Mesendoderm (in vitro differentiated cells): ENCODE results near the gene GUSB.
"Not testable (repeated sequence)": the region's sequence is repeated elsewhere in the genome, so short reads cannot be mapped to it uniquely, and the experiment has no call there.

Source experiments
- DNase-seq: peaks from one replicate; pipeline ENCODE4 v3.0.0; 2013
- H2AK5ac ChIP-seq: 2 replicates; pipeline ENCODE4 v1.6.1; 2013; ENCODE audit warnings: low read length, inconsistent platforms
- H2BK120ac ChIP-seq: 2 replicates; pipeline ENCODE4 v1.6.1; 2013; ENCODE audit warnings: low read depth, mild to moderate bottlenecking, low read length, moderate library complexity, mixed read lengths
- H2BK15ac ChIP-seq: replicated peaks from 2 replicates; pipeline ENCODE4 v1.6.1; 2013; ENCODE audit warnings: low read depth, mild to moderate bottlenecking, moderate library complexity
- H2BK5ac ChIP-seq: 2 replicates; pipeline ENCODE4 v1.6.1; 2013; ENCODE audit warnings: low read length, inconsistent platforms
- H3K18ac ChIP-seq: 2 replicates; pipeline ENCODE4 v1.6.1; 2013; ENCODE audit warnings: mild to moderate bottlenecking, low read length, mixed read lengths
- H3K23ac ChIP-seq: one replicate; pipeline ENCODE4 v1.6.1; 2013; ENCODE audit warnings: low read length
- H3K27ac ChIP-seq: 2 replicates; pipeline ENCODE4 v1.5.1; 2013; ENCODE audit warnings: low read depth, mild to moderate bottlenecking, inconsistent platforms, low read length, moderate library complexity
- H3K27me3 ChIP-seq: 2 replicates; pipeline ENCODE4 v1.6.1; 2013; ENCODE audit warnings: low read length, control low read depth, mild to moderate bottlenecking, inconsistent platforms; ENCODE audit not compliant: insufficient read depth, poor library complexity
- H3K36me3 ChIP-seq: 2 replicates; pipeline ENCODE4 v1.6.1; 2013; ENCODE audit warnings: low read length, inconsistent platforms; ENCODE audit not compliant: control insufficient read depth, insufficient read depth
- H3K4ac ChIP-seq: one replicate; pipeline ENCODE4 v1.6.1; 2013; ENCODE audit warnings: low read depth, mild to moderate bottlenecking, low read length, moderate library complexity
- H3K4me1 ChIP-seq: 2 replicates; pipeline ENCODE4 v1.6.1; 2013; ENCODE audit warnings: low read depth, low read length, inconsistent platforms; ENCODE audit not compliant: control insufficient read depth
- H3K4me2 ChIP-seq: 2 replicates; pipeline ENCODE4 v1.6.1; 2013; ENCODE audit warnings: low read length
- H3K4me3 ChIP-seq: 2 replicates; pipeline ENCODE4 v1.5.1; 2013; ENCODE audit warnings: mild to moderate bottlenecking, low read length
- H3K56ac ChIP-seq: one replicate; pipeline ENCODE4 v1.6.1; 2013; ENCODE audit warnings: low read length
- H3K79me1 ChIP-seq: 2 replicates; pipeline ENCODE4 v1.6.1; 2013; ENCODE audit warnings: low read length, inconsistent platforms
- H3K79me2 ChIP-seq: 2 replicates; pipeline ENCODE4 v1.6.1; 2013; ENCODE audit warnings: mild to moderate bottlenecking, low read length; ENCODE audit not compliant: control insufficient read depth, insufficient read depth
- H3K9ac ChIP-seq: 2 replicates; pipeline ENCODE4 v1.6.1; 2013; ENCODE audit warnings: low read length, inconsistent platforms
- H4K5ac ChIP-seq: one replicate; pipeline ENCODE4 v1.6.1; 2013; ENCODE audit warnings: low read length
- H4K8ac ChIP-seq: one replicate; pipeline ENCODE4 v1.6.1; 2013; ENCODE audit warnings: low read depth, mild to moderate bottlenecking, control low read depth, low read length, moderate library complexity
- WGBS: extraction: QIAGEN DNeasy Blood & Tissue Kit; methylation state at CpG from one replicate; pipeline ENCODE4 v1.1.7; 2013; ENCODE audit warnings: low lambda C conversion rate, missing lambda C conversion rate; ENCODE audit not compliant: insufficient coverage; ENCODE audit errors: extremely low coverage; 5-methylcytosine and 5-hydroxymethylcytosine counted together

Gene GUSB

DNA sequence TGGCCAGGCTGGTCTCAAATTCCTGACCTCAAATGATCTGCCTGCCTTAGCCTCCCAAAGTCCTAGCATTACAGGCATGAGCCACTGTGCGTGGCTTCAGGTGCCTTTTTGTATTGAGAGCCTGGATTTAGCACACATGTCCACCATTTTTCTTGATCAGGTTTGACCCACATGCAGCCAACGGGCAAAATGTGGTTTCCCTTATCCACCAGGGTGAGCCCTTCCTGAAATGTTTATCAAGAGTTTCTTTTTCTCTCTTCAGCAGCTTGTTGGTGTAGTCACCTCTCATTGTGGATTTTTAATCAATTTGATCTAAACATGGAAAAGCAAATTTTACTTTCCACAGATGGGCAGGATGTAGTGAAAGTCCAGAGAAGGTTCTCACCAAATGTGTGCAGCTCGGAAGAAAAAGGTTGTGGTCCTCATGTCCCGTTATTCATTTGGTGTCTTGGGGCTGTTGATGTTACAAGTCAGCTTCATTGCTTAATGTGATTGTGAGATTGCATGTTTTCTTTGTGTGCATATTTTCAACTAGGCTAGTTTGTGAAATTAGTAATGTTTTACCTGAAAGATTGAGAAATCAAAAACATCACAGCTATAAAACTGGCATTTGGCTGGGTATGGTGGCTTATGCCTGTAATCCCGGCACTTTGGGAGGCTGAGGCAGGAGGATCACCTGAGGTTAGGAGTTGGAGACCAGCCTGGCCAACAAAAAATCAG, 28.9 kb downstream of the GUSB start:
- Histone ChIP-seq H3K4me3 (no peak overlapping the region), H3K23ac (no peak overlapping the region), H3K9ac (no peak overlapping the region), H2BK5ac (no peak overlapping the region), H2AK5ac (no peak overlapping the region), H3K56ac (no peak overlapping the region), H3K27me3 (no peaks in the 10 kb centered on the region), H4K8ac (no peak overlapping the region), H2BK15ac (no peak overlapping the region), H3K18ac (no peak overlapping the region), H4K5ac (no peak overlapping the region), H3K79me2 (no peaks in the 10 kb centered on the region), H3K36me3 (peaks cover 1% of the 10 kb centered on the region), H2BK120ac (no peak overlapping the region), H3K27ac (no peak overlapping the region), H3K4ac (no peak overlapping the region), H3K4me1 (no peaks in the 10 kb centered on the region), H3K79me1 (no peaks in the 10 kb centered on the region), H3K4me2 (no peak overlapping the region)
- WGBS: no CpG with 5 or more reads among the region's 5 CpGs
- peak; percentile 7 for DNase-seq

GRCh38 chr7:65951837-65952578, 30.0 kb downstream of the GUSB start:
- H3K9ac ChIP-seq: no peak overlapping the region
- H4K5ac ChIP-seq: no peak overlapping the region
- no peaks in the 10 kb centered on the region for H3K79me1 ChIP-seq
- no peak overlapping the region for H4K8ac ChIP-seq
- no peak overlapping the region for H3K18ac ChIP-seq
- DNase-seq: no peak
- no CpG with 5 or more reads among the region's 9 CpGs for WGBS
- no peaks in the 10 kb centered on the region for H3K4me1 ChIP-seq
- H3K4ac ChIP-seq: no peak overlapping the region
- no peak overlapping the region for H2AK5ac ChIP-seq
- no peak overlapping the region for H2BK120ac ChIP-seq
- H3K79me2 ChIP-seq: no peaks in the 10 kb centered on the region
- H2BK5ac ChIP-seq: no peak overlapping the region
- no peak overlapping the region for H3K56ac ChIP-seq
- no peak overlapping the region for H3K27ac ChIP-seq
- H3K4me2 ChIP-seq: no peak overlapping the region
- H3K23ac ChIP-seq: no peak overlapping the region
- H3K27me3 ChIP-seq: no peaks in the 10 kb centered on the region
- H2BK15ac ChIP-seq: no peak overlapping the region
- H3K4me3 ChIP-seq: no peak overlapping the region
- H3K36me3 ChIP-seq: peaks cover 1% of the 10 kb centered on the region

- no CpG with 5 or more reads among the region's 4 CpGs for WGBS
- DNase-seq: no peak
Measured at GRCh38 chr7:65946904-65947303, 35.1 kb downstream of the GUSB start.

GRCh38 chr7:65945787-65946186, 36.2 kb downstream of the GUSB start:
- not testable (repeated sequence) for H4K8ac ChIP-seq, H3K4ac ChIP-seq, H3K56ac ChIP-seq, H3K79me2 ChIP-seq, H2BK5ac ChIP-seq, H3K36me3 ChIP-seq, H3K4me2 ChIP-seq, H3K79me1 ChIP-seq, H3K27me3 ChIP-seq, H2BK120ac ChIP-seq, H3K9ac ChIP-seq, H3K4me3 ChIP-seq, H3K18ac ChIP-seq, DNase-seq, H3K23ac ChIP-seq, H3K27ac ChIP-seq, H2BK15ac ChIP-seq, H3K4me1 ChIP-seq, H2AK5ac ChIP-seq, H4K5ac ChIP-seq
- WGBS: no CpG with 5 or more reads among the region's 5 CpGs

More at GRCh38 chr7:65946904-65947303, 35.1 kb downstream of the GUSB start:
- no peak overlapping the region for H3K4ac ChIP-seq
- no peak overlapping the region for H3K4me3 ChIP-seq
- H3K9ac ChIP-seq: no peak overlapping the region
- no peak overlapping the region for H3K18ac ChIP-seq
- H2BK15ac ChIP-seq: no peak overlapping the region
- H2BK5ac ChIP-seq: no peak overlapping the region
- H2AK5ac ChIP-seq: no peak overlapping the region
- no peak overlapping the region for H3K4me2 ChIP-seq
- H3K23ac ChIP-seq: no peak overlapping the region
- H3K27me3 ChIP-seq: no peaks in the 10 kb centered on the region
- H2BK120ac ChIP-seq: no peak overlapping the region
- H3K79me1 ChIP-seq: no peaks in the 10 kb centered on the region
- no peaks in the 10 kb centered on the region for H3K4me1 ChIP-seq
- no peaks in the 10 kb centered on the region for H3K79me2 ChIP-seq
- H3K36me3 ChIP-seq: no peaks in the 10 kb centered on the region
- no peak overlapping the region for H4K8ac ChIP-seq
- H4K5ac ChIP-seq: no peak overlapping the region
- no peak overlapping the region for H3K27ac ChIP-seq
- no peak overlapping the region for H3K56ac ChIP-seq

- H3K27ac ChIP-seq: no peak overlapping the region
- no peak overlapping the region for H2BK15ac ChIP-seq
- H3K18ac ChIP-seq: no peak overlapping the region
- H3K36me3 ChIP-seq: no peaks in the 10 kb centered on the region
- no peaks in the 10 kb centered on the region for H3K79me2 ChIP-seq
- no peak overlapping the region for H3K4me2 ChIP-seq
- no peak overlapping the region for H2AK5ac ChIP-seq
- no peak overlapping the region for H4K8ac ChIP-seq
- H4K5ac ChIP-seq: no peak overlapping the region
- H2BK5ac ChIP-seq: no peak overlapping the region
- no peak overlapping the region for H2BK120ac ChIP-seq
- no CpG with 5 or more reads among the region's 7 CpGs for WGBS
- H3K9ac ChIP-seq: no peak overlapping the region
- no peak overlapping the region for H3K4ac ChIP-seq
- no peaks in the 10 kb centered on the region for H3K79me1 ChIP-seq
- DNase-seq: no peak
- H3K4me3 ChIP-seq: no peak overlapping the region
- no peak overlapping the region for H3K56ac ChIP-seq
- H3K4me1 ChIP-seq: no peaks in the 10 kb centered on the region
- no peaks in the 10 kb centered on the region for H3K27me3 ChIP-seq
- H3K23ac ChIP-seq: no peak overlapping the region
Measured at GRCh38 chr7:65938336-65938895, 43.6 kb downstream of the GUSB start.
